ENCODE measurements around the gene TMEM154. TPM values are rescaled to one million over a fixed set of nuclear protein-coding genes. Genes with fewer than 3 reads are reported as not detected.

TMEM154 gene
- total RNA-seq, 2 donors from 2014 or later: 1.3 to 1.6 TPM

- Histone ChIP-seq H3K4me1 (ENCODE audit: control insufficient read depth in 1 of 2, low read depth in 2 of 2) (no peaks in the 10 kb centered on the region), H3K27me3 (replicated peaks; ENCODE audit: insufficient read depth) (no peaks in the 10 kb centered on the region), H3K36me3 (no peaks in the 10 kb centered on the region), H3K9me3 (no peaks in the 10 kb centered on the region), H3K4me3 (no peak overlapping the region), H3K27ac (no peak overlapping the region)
- ATAC-seq (ENCODE audit: insufficient number of reproducible peaks, low FRiP score, low read depth): no peak
- TF ChIP-seq CTCF (IDR thresholded peaks at IDR 0.05): no peak
- no peak for DNase-seq (ENCODE audit: low spot score)
These were observed 17.0 kb upstream of the TMEM154 start for GRCh38 chr4:152696764-152697261.

- TF ChIP-seq CTCF (IDR thresholded peaks at IDR 0.05): no peak
- DNase-seq (ENCODE audit: low spot score): no peak
- H3K27ac ChIP-seq: no peak overlapping the region
- H3K4me3 ChIP-seq: no peak overlapping the region
- no peaks in the 10 kb centered on the region for H3K36me3 ChIP-seq
- no peak for ATAC-seq (ENCODE audit: insufficient number of reproducible peaks, low FRiP score, low read depth)
- H3K4me1 ChIP-seq (ENCODE audit: control insufficient read depth in 1 of 2, low read depth in 2 of 2): no peaks in the 10 kb centered on the region
- H3K27me3 ChIP-seq (replicated peaks; ENCODE audit: insufficient read depth): no peaks in the 10 kb centered on the region
- no peaks in the 10 kb centered on the region for H3K9me3 ChIP-seq
These were observed 14.1 kb upstream of the TMEM154 start for GRCh38 chr4:152693871-152694270.

- Histone ChIP-seq H3K9me3 (no peaks in the 10 kb centered on the region), H3K27me3 (replicated peaks; ENCODE audit: insufficient read depth) (no peaks in the 10 kb centered on the region), H3K27ac (no peak overlapping the region), H3K36me3 (no peaks in the 10 kb centered on the region), H3K4me1 (ENCODE audit: control insufficient read depth in 1 of 2, low read depth in 2 of 2) (no peaks in the 10 kb centered on the region), H3K4me3 (no peak overlapping the region)
- DNase-seq (ENCODE audit: low spot score) (no peak), ATAC-seq (ENCODE audit: insufficient number of reproducible peaks, low FRiP score, low read depth) (no peak)
- no peak for TF ChIP-seq CTCF (IDR thresholded peaks at IDR 0.05)
These were observed 12.0 kb upstream of the TMEM154 start for GRCh38 chr4:152691761-152692160.

GRCh38 chr4:152690706-152691651 is 11.2 kb upstream of the TMEM154 start:
- no peak for TF ChIP-seq CTCF (IDR thresholded peaks at IDR 0.05)
- Histone ChIP-seq H3K4me3 (no peak overlapping the region), H3K27me3 (replicated peaks; ENCODE audit: insufficient read depth) (no peaks in the 10 kb centered on the region), H3K36me3 (no peaks in the 10 kb centered on the region), H3K4me1 (ENCODE audit: control insufficient read depth in 1 of 2, low read depth in 2 of 2) (no peaks in the 10 kb centered on the region), H3K27ac (no peak overlapping the region), H3K9me3 (no peaks in the 10 kb centered on the region)
- no peak for ATAC-seq (ENCODE audit: insufficient number of reproducible peaks, low FRiP score, low read depth)
- no peak for DNase-seq (ENCODE audit: low spot score)

GRCh38 chr4:152689615-152690501 is 10.1 kb upstream of the TMEM154 start:
- no peak for DNase-seq (ENCODE audit: low spot score)
- H3K9me3 ChIP-seq: no peaks in the 10 kb centered on the region
- H3K27me3 ChIP-seq (replicated peaks; ENCODE audit: insufficient read depth): no peaks in the 10 kb centered on the region
- no peak overlapping the region for H3K27ac ChIP-seq
- no peak for ATAC-seq (ENCODE audit: insufficient number of reproducible peaks, low FRiP score, low read depth)
- TF ChIP-seq CTCF (IDR thresholded peaks at IDR 0.05): no peak
- no peaks in the 10 kb centered on the region for H3K36me3 ChIP-seq
- H3K4me1 ChIP-seq (ENCODE audit: control insufficient read depth in 1 of 2, low read depth in 2 of 2): no peaks in the 10 kb centered on the region
- no peak overlapping the region for H3K4me3 ChIP-seq

Data from thoracic aorta (tissue), 2 donors.